ENCODE data around the gene GPR173. TPM values are rescaled to one million over a fixed set of nuclear protein-coding genes. Genes with fewer than 3 reads are reported as not detected.

Gene GPR173
- total RNA-seq, 4 donors from 2014 or later, result 0.33 to 1.1 (median 0.73) TPM

DNA sequence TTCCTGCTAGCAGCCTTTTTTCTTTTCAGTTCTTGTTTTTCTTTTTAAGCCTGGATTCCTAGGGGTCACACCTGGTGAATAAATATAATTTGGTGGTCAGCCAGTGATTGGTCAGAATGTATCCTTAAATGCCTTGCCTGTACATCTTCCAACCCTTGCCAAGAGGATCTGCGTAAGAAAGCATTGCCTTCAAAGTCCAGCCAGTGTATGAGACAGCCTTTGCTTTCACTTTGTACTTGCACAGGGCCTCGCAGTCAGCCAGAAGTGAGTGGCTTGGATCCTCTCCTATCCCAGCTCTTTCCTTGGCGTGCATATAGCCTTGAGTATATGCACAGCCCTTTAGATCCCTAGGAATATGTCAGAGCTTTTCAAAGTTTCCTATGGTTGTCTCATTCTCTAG, 67.5 kb downstream of the GPR173 start:
- TF ChIP-seq, protein P1, sequence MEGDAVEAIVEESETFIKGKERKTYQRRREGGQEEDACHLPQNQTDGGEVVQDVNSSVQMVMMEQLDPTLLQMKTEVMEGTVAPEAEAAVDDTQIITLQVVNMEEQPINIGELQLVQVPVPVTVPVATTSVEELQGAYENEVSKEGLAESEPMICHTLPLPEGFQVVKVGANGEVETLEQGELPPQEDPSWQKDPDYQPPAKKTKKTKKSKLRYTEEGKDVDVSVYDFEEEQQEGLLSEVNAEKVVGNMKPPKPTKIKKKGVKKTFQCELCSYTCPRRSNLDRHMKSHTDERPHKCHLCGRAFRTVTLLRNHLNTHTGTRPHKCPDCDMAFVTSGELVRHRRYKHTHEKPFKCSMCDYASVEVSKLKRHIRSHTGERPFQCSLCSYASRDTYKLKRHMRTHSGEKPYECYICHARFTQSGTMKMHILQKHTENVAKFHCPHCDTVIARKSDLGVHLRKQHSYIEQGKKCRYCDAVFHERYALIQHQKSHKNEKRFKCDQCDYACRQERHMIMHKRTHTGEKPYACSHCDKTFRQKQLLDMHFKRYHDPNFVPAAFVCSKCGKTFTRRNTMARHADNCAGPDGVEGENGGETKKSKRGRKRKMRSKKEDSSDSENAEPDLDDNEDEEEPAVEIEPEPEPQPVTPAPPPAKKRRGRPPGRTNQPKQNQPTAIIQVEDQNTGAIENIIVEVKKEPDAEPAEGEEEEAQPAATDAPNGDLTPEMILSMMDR (IDR thresholded peaks at IDR 0.05; ENCODE audit: low read depth), result no peak

DNA sequence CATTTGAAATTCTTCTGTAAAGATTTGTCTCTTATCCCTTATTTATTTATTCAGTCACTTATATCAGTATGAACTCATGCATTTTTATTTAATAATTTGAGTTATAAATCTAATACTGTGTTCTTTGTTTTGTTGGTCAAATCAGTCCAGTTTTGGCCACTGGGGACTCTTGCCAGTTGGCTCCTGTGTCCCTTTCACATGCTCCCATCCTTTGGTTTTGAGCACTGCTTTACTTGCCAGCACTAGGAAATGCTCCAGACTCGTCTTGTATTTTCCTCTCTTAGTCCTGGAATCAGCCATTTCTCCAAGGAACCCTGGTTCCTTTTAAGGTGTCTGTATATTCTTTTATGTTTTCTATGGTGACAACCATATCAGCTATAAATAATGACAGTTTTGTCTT, 73.4 kb downstream of the GPR173 start:
- TF ChIP-seq, protein P1 (IDR thresholded peaks at IDR 0.05; ENCODE audit: low read depth), result no peak

DNA sequence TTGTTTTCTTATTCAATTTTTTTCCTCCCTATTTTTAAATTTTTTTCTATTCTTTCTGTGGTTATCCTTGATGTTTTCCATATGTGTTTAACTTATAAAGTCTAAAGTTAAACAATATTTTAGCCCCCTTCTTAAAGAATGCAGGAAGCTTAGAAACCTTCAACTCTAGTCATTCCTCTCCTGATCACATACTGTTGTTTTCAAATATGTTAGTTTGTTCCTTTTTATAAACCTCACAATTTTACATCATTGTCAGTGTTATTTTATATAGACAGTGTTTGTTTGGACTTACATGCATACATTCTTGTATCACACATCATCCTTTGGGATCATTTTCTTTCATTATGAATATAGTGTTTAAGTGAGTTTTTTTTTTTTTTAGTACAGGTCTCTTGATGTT, 76.9 kb downstream of the GPR173 start:
- TF ChIP-seq, protein P1 (IDR thresholded peaks at IDR 0.05; ENCODE audit: low read depth), result no peak

DNA sequence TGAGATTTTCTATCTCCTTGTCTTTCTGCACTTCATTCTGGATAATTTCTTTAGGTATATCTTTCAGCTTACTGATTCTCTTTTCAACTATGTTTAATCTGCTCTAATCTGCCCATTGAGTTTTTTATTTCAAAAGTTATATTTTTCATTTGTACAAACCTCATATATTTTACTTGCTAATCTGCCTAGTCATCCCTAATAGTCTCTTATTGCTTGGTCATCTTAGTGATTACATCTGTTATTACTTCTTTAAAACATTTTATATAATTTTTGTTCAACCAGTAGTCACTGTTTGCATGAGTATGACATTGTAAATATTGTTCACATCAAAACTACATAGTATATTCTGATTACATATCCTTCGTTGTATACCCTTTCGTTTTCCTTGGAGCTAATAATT, 77.8 kb downstream of the GPR173 start:
- TF ChIP-seq, protein P1 (IDR thresholded peaks at IDR 0.05; ENCODE audit: low read depth), result no peak

DNA sequence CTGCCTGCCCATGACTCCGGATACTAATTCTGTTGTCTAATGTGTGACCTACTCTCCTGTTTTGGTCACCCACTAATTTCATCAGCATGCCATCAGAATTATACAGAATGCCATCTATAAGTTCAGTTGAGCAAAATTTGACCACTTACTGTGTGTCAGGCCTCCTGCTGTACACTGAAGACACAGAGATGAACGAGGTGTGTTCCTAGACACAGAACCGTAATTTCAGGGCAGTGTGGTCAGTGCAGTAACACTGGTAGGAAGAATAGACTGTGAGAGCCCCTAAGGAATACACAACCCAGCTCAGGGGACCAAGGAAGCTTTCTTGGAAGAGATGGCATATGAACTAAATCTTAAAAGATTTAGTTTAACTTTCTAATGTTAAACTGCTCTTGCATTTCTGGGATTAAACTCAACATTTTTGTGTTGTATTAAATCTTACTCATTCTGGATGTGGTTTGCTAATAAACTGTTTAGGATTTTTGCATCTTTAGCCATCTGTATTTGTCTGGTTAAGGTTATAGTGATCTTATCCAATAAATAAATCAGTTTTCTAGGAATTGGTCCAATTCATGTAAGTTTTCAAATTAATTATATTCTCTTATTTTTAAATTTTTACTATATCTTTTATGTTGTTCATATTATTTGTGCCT, 79.6 kb downstream of the GPR173 start:
- TF ChIP-seq, protein P1 (IDR thresholded peaks at IDR 0.05; ENCODE audit: low read depth), result no peak

Small RNA genes lying within 50 kb of the gene (small RNA-seq; reads per million reads assigned to genes)
- gene AL591212.2, result not detected

Other genes starting within 250 kb of the GPR173 start
- not detected for gene XAGE5, start 237.5 kb upstream of the GPR173 start, total RNA-seq
- gene XAGE3, start 180.7 kb upstream of the GPR173 start, total RNA-seq, result not detected
- 10 to 100 TPM; 21.6 to 55.9 (median 37.1) TPM for gene FAM156B, start 151.5 kb upstream of the GPR173 start, total RNA-seq
- 10 to 100 TPM in 3 of 4 donors, 1 to 10 TPM in 1; 9.9 to 44.3 (median 18.0) TPM for gene FAM156A, start 90.3 kb upstream of the GPR173 start, total RNA-seq
- gene TSPYL2, start 33.6 kb downstream of the GPR173 start, total RNA-seq, result 10 to 100 TPM; 33.5 to 56.6 (median 43.5) TPM
- gene KANTR, start 45.4 kb downstream of the GPR173 start, total RNA-seq, result 10 to 100 TPM; 14.6 to 41.3 (median 19.0) TPM
- 10 to 100 TPM; 43.7 to 71.6 (median 48.8) TPM for gene KDM5C, start 176.4 kb downstream of the GPR173 start, total RNA-seq
- gene IQSEC2, start 232.8 kb downstream of the GPR173 start, total RNA-seq, result 10 to 100 TPM; 13.0 to 24.5 (median 19.2) TPM